HCT116 (cell line): Measurements from ENCODE around the gene GPR52. TPM values are rescaled to one million over a fixed set of nuclear protein-coding genes. Genes with fewer than 3 reads are reported as not detected.

Experiments used
- ATAC-seq: fragments of 200-7000 bp; cut with Tn5 transposase; 2 replicates; pipeline ENCODE4 v1.9.1; 2020; ENCODE audit warnings: mild to moderate bottlenecking, moderate library complexity
- BruUV-seq: library from RNA; stranded (reverse); fragments of 400-500 nt; replicated peaks from 2 replicates; lab custom pipeline; 2021; lab: Mats Ljungman, UMichigan
- CTCF ChIA-PET: fragments of 300-600 bp; sonication (Branson Sonifier 250); formaldehyde crosslinking; loops from one replicate; lab custom pipeline; 2021; ENCODE audit warnings: antibody characterized with exemption; lab: Charles Lee
- POLR2A ChIA-PET: fragments of 300-600, 350-600 bp; sonication (Branson Sonifier 250); formaldehyde crosslinking; loops from one replicate; lab custom pipeline; 2021; ENCODE audit warnings: antibody characterized with exemption; lab: Charles Lee
- RAD21 ChIA-PET, 2 experiments: fragments of 300-600 bp; sonication (Branson Sonifier 250); formaldehyde crosslinking; loops; one replicate each; lab custom pipeline; 2023; ENCODE audit warnings: low total read pairs in 2 of 2; ENCODE audit not compliant: uncharacterized antibody in 2 of 2, unreplicated experiment in 2 of 2, low non-redundant PET in 1 of 2; lab: Charles Lee
- DNase-seq: peaks from one replicate; pipeline ENCODE4 v3.0.0-alpha.2; 2010; ENCODE audit warnings: low read depth, low spot score
- H2AFZ ChIP-seq: fragments of 200-600 bp; shearing (Covaris generic), sonication (generic); 2 replicates; pipeline ENCODE4 v1.6.1; 2017; ENCODE audit warnings: low read depth, mixed run types, mixed read lengths, antibody characterized with exemption, low read length; ENCODE audit not compliant: poor library complexity, severe bottlenecking
- H3K27ac ChIP-seq: 2 replicates; pipeline ENCODE4 v1.5.1; 2012; ENCODE audit warnings: low read depth, low read length
- H3K27me3 ChIP-seq: fragments of 200-600 bp; sonication (generic); 2 replicates; pipeline ENCODE4 v1.6.1; 2016; ENCODE audit warnings: mixed run types, low read length, mixed read lengths; ENCODE audit not compliant: insufficient read depth
- H3K36me3 ChIP-seq, 2 experiments: fragments of 200-500 bp in 1 of 2; fragments of 200-600 bp in 1 of 2; sonication (Bioruptor generic) in 1 of 2; sonication (generic) in 1 of 2; 2 replicates each; pipeline versions ENCODE4 v1.5.1 to v1.6.1; 2014 to 2016; ENCODE audit warnings: low read length in 2 of 2, inconsistent platforms in 1 of 2, mixed read lengths in 1 of 2, mixed run types in 1 of 2; ENCODE audit not compliant: insufficient read depth in 2 of 2, control insufficient read depth in 1 of 2
- H3K4me1 ChIP-seq, 2 experiments: fragments of 200-600 bp in 1 of 2; sonication (generic) in 1 of 2; 2 replicates each; pipeline versions ENCODE4 v1.5.1 to v1.6.1; 2012 to 2017; ENCODE audit warnings: low read length in 2 of 2, inconsistent platforms in 1 of 2, mild to moderate bottlenecking in 1 of 2, mixed read lengths in 1 of 2, mixed run types in 1 of 2, moderate library complexity in 1 of 2; ENCODE audit not compliant: insufficient read depth in 2 of 2, control insufficient read depth in 1 of 2
- H3K4me2 ChIP-seq: fragments of 200-600 bp; sonication (generic); 2 replicates; pipeline ENCODE4 v1.6.1; 2017; ENCODE audit warnings: mixed run types, low read length, mixed read lengths
- H3K4me3 ChIP-seq, 2 experiments: fragments of 200-600 bp in 1 of 2; sonication (generic) in 1 of 2; replicated peaks in 1 of 2; 2 replicates each; pipeline ENCODE4 v1.5.1; 2011 to 2016; ENCODE audit warnings: low read length in 2 of 2, control low read depth in 1 of 2, low read depth in 1 of 2, mild to moderate bottlenecking in 1 of 2, mixed read lengths in 1 of 2, mixed run types in 1 of 2
- H3K79me2 ChIP-seq: fragments of 200-600 bp; sonication (generic); 2 replicates; pipeline ENCODE4 v1.6.1; 2017; ENCODE audit warnings: mild to moderate bottlenecking, mixed run types, low read length, moderate library complexity, mixed read lengths; ENCODE audit not compliant: insufficient read depth
- H3K9ac ChIP-seq: fragments of 200-600 bp; sonication (generic); 2 replicates; pipeline ENCODE4 v1.6.1; 2016; ENCODE audit warnings: low read length, mixed read lengths
- H3K9me2 ChIP-seq: fragments of 200-600 bp; sonication (generic), shearing (Covaris generic); 2 replicates; pipeline ENCODE4 v1.6.1; 2017; ENCODE audit warnings: mixed run types, mild to moderate bottlenecking, moderate library complexity; ENCODE audit not compliant: insufficient read depth
- H3K9me3 ChIP-seq, 2 experiments: fragments of 200-500 bp in 1 of 2; fragments of 200-600 bp in 1 of 2; sonication (Bioruptor generic) in 1 of 2; sonication (generic) in 1 of 2; 2 replicates each; pipeline ENCODE4 v1.6.1; 2014 to 2017; ENCODE audit warnings: low read length in 2 of 2, mixed read lengths in 2 of 2, inconsistent platforms in 1 of 2, low read depth in 1 of 2, mild to moderate bottlenecking in 1 of 2, mixed run types in 1 of 2, moderate library complexity in 1 of 2; ENCODE audit not compliant: control insufficient read depth in 1 of 2, insufficient read depth in 1 of 2
- H4K20me1 ChIP-seq: fragments of 200-600 bp; sonication (generic), shearing (Covaris generic); 2 replicates; pipeline ENCODE4 v1.6.1; 2017; ENCODE audit warnings: mixed run types, mild to moderate bottlenecking, moderate library complexity; ENCODE audit not compliant: insufficient read depth
- ATF3 ChIP-seq: IDR thresholded peaks from 2 replicates; pipeline ENCODE4 v1.6.1; 2012
- CBX3 ChIP-seq: IDR thresholded peaks from 2 replicates; pipeline ENCODE4 v1.6.1; 2012; ENCODE audit warnings: low read depth
- CEBPB ChIP-seq: IDR thresholded peaks from 2 replicates; pipeline ENCODE4 v1.6.1; 2012; ENCODE audit warnings: low read depth
- CTCF ChIP-seq, 3 experiments: fragments of 200-600 bp in 1 of 3; sonication (generic) in 1 of 3; IDR thresholded peaks in 2 of 3; conservative IDR thresholded peaks in 1 of 3; 2 replicates each; pipeline ENCODE4 v1.5.1; 2012 to 2017; ENCODE audit warnings: low read depth in 2 of 3, low read length in 2 of 3, antibody characterized with exemption in 1 of 3, borderline replicate concordance in 1 of 3, control low read depth in 1 of 3, mild to moderate bottlenecking in 1 of 3, mixed read lengths in 1 of 3, mixed run types in 1 of 3, moderate library complexity in 1 of 3; ENCODE audit not compliant: insufficient read depth in 1 of 3
- EGR1 ChIP-seq: IDR thresholded peaks from 2 replicates; pipeline ENCODE4 v1.6.1; 2012; ENCODE audit warnings: low read depth
- ELF1 ChIP-seq: IDR thresholded peaks from 2 replicates; pipeline ENCODE4 v1.6.1; 2012; ENCODE audit warnings: low read depth, borderline replicate concordance
- EZH2 ChIP-seq: fragments of 200-600 bp; sonication (generic); IDR thresholded peaks from 2 replicates; pipeline ENCODE4 v1.6.1; 2017; ENCODE audit warnings: antibody characterized with exemption, mixed run types
- EZH2phosphoT487 ChIP-seq: fragments of 200-600 bp; IDR thresholded peaks from 2 replicates; pipeline ENCODE4 v1.6.1; 2018; ENCODE audit warnings: antibody characterized with exemption, borderline replicate concordance
- FOSL1 ChIP-seq: IDR thresholded peaks from 2 replicates; pipeline ENCODE4 v1.6.1; 2012; ENCODE audit warnings: low read depth
- JUND ChIP-seq: IDR thresholded peaks from 2 replicates; pipeline ENCODE4 v1.6.1; 2012
- POLR2A ChIP-seq: IDR thresholded peaks from 2 replicates; pipeline ENCODE4 v1.7.0; 2011; ENCODE audit warnings: borderline replicate concordance; ENCODE audit not compliant: insufficient read depth, insufficient read length; ENCODE audit errors: extremely low read depth
- RAD21 ChIP-seq: IDR thresholded peaks from 2 replicates; pipeline ENCODE4 v1.6.1; 2012; ENCODE audit warnings: low read depth, mild to moderate bottlenecking
- REST ChIP-seq: IDR thresholded peaks from 2 replicates; pipeline ENCODE4 v1.6.1; 2012; ENCODE audit warnings: low read depth
- SRF ChIP-seq: IDR thresholded peaks from 2 replicates; pipeline ENCODE4 v1.6.1; 2012; ENCODE audit warnings: low read depth
- YY1 ChIP-seq: IDR thresholded peaks from 2 replicates; pipeline ENCODE4 v1.6.1; 2011; ENCODE audit warnings: low read length, low read depth, moderate library complexity, mild to moderate bottlenecking; ENCODE audit not compliant: insufficient replicate concordance; ENCODE audit errors: extremely low read depth
- ZBTB33 ChIP-seq: IDR thresholded peaks from 2 replicates; pipeline ENCODE4 v1.6.1; 2011; ENCODE audit warnings: mild to moderate bottlenecking, low read length, moderate library complexity; ENCODE audit not compliant: insufficient replicate concordance; ENCODE audit errors: extremely low read depth
- ZFX ChIP-seq: fragments of 450-650 bp; IDR thresholded peaks from 2 replicates; pipeline ENCODE4 v1.6.1; 2017
- ZNF274 ChIP-seq: fragments of 200-500 bp; sonication (Bioruptor generic); IDR thresholded peaks from 2 replicates; pipeline ENCODE4 v1.6.1; 2014; ENCODE audit warnings: mild to moderate bottlenecking, low read depth, low read length, inconsistent platforms
- intact Hi-C: fragments of 100-400 bp; cut with micrococcal nuclease; formaldehyde crosslinking; loops from 2 replicates; pipeline ENCODE4 v1.10.0; 2022
- total RNA-seq: library from RNA; stranded (reverse); gene quantifications from one replicate; pipeline ENCODE4 v1.2.1, GENCODE V29; 2021; ENCODE audit not compliant: unreplicated experiment
- TF ChIP-seq, protein P1 (sequence below): IDR thresholded peaks from 2 replicates; pipeline ENCODE4 v1.6.1; 2012

GPR52 gene
- total RNA-seq, 1 experiment from 2014 or later, result 0.34 TPM

DNA sequence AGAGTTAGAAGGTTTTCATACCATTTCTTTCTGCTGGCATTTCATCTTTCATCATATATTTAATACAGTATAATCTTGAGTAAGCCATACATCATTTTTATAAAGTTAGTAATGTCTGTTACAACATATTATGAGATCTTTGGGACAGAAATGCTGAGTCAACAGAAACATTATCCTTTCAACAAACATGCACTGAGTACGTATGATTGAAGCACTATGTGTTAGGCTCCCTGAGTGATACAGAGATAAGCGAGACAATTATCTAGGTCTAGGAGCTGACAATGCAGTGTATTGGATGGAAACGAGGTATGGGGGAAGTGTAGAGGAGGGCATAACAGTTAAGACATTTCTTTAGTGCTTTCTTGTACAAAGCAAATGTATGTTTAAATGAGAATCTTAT, 19.7 kb upstream of the GPR52 start:
- H3K4me3 ChIP-seq, result no peak overlapping the region
- CTCF ChIA-PET, result no interaction called here
- no peak overlapping the region for H3K9ac ChIP-seq
- TF ChIP-seq CTCF (IDR thresholded peaks at IDR 0.05 in 2 of 3, conservative IDR thresholded peaks at IDR 0.05 in 1 of 3; ENCODE audit: borderline replicate concordance in 1 of 3, insufficient read depth in 1 of 3, low read depth in 2 of 3, low read length in 2 of 3) (no peak), YY1 (no peak), EGR1 (no peak), JUND (no peak), CEBPB (no peak), ZNF274 (no peak), FOSL1 (no peak), ELF1 (no peak), ZFX (no peak), EZH2 (no peak), EZH2phosphoT487 (no peak), CBX3 (no peak), REST (no peak), POLR2A (no peak), RAD21 (no peak), ATF3 (no peak), SRF (no peak), ZBTB33 (no peak)
- TF ChIP-seq, protein P1, sequence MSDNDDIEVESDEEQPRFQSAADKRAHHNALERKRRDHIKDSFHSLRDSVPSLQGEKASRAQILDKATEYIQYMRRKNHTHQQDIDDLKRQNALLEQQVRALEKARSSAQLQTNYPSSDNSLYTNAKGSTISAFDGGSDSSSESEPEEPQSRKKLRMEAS, result no peak
- H3K79me2 ChIP-seq, result no peaks in the 10 kb centered on the region
- POLR2A ChIA-PET, result no interaction called here
- no peaks in the 10 kb centered on the region for H3K36me3 ChIP-seq
- H4K20me1 ChIP-seq, result no peaks in the 10 kb centered on the region
- no peaks in the 10 kb centered on the region for H3K4me1 ChIP-seq
- no peak overlapping the region for H2AFZ ChIP-seq
- no peak overlapping the region for H3K4me2 ChIP-seq
- ATAC-seq, result no peak
- RAD21 ChIA-PET, result no interaction called here
- no peaks in the 10 kb centered on the region for H3K9me3 ChIP-seq
- no peaks in the 10 kb centered on the region for H3K27me3 ChIP-seq
- intact Hi-C loops, result no loop called here
- no peaks in the 10 kb centered on the region for H3K9me2 ChIP-seq
- DNase-seq, result no peak
- H3K27ac ChIP-seq, result no peak overlapping the region
- no TSS peak for BruUV-seq
